NCI-H82 treated with DMSO at 0.1 percent for 48 hours (cell line): Measurements from ENCODE around the gene CKS1B.

Source experiments
- DNase-seq: peaks from one replicate; lab custom pipeline; 2025; ENCODE audit not compliant: unreplicated experiment; lab: John Stamatoyannopoulos, UW

The CKS1B gene

DNA sequence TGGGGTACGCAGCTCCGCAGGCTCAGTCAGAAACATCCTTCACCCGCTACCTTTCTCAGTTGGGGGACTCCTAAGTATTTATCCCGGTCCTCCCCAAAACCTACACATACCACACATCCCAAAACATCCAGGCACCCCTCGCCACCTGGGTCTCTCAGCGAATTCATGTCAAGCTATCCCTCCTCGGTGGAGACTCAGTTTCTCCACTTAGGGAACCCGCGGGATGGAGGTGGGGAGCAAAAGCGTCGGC lies 26.9 kb downstream of the CKS1B start:
- no peak for DNase-seq

DNA sequence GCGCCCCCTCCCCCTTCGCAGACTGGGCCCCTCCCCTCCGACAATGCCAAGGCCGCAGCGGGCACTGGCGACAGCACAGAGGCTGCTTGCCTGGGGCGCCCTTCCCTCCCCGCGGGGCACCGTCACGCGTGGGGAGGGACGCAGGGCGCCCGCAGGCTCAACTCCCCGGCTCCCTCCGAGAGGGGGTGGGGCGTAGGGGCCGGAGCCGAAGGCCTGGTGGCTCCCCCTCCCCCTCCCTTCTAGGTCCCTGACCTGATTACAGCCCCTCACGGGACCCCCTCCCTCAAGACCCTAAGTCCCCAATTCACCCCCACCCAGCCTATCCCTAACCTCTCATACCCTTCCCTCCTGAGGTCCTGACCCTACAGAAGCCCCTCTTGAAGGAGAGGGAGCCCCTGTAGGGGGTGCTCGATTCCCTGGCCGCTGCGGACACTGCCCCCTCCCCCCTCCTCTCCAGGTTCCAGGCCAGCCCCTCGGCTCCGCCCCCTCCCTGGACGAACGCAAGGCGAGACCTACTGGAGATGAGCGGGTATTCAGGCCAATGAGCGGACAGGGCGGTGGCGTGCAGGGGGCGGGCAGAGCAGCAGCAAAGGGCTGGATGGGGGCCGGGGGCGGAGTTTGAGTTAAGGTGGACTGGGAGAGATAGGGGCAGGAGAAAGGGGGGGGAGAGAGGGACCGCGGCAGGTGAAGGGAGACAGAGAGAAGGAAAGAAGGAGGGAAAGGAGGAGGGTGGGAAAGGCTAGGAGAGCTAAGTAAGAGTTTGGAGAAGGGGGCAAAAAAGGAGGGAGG lies 27.4 kb downstream of the CKS1B start:
- DNase-seq: peak; percentile 100

DNA sequence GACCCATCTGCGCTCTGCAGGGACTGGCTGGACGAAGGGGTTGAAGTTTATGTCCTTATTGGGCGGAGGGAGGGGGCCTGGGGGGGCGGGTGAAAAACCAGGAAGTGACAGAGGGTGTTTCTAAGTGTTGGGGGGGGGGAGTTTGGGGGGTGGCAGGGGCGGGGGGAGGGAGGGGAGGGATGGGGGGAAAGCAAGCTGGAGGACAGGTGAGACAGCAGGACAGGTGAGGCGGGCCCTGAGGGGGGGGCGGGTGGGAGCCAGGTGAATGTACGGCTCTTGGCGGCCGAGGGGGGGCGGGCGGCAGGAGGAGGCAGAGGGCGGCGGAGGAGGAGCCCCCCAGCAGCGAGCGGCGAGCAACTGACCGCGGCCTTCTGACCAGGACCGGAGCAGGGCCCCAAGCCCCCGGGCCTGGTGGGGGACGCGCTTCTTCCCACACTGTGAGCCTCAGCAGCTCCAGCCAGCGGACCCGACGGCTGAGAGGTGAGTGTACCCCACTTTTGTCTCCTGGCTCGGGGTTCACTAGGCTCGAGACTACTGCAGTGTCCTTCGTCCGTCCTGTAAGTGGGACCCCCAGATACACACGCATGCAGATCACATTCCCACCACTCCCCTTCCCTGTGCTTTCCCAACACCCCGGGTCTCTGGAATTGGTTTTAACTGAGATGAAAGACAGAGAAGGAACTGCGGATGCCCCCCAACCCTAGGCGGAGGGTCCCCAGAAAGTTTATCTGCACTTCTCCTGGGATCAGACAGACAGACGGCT lies 28.2 kb downstream of the CKS1B start, which contains the start of gene ZBTB7B:
TSS of gene ZBTB7B (plus strand) at position 339 of the 763 bp plus-strand sequence. CDS start 11,859 bp downstream, outside the sequence.
- DNase-seq: no peak

DNA sequence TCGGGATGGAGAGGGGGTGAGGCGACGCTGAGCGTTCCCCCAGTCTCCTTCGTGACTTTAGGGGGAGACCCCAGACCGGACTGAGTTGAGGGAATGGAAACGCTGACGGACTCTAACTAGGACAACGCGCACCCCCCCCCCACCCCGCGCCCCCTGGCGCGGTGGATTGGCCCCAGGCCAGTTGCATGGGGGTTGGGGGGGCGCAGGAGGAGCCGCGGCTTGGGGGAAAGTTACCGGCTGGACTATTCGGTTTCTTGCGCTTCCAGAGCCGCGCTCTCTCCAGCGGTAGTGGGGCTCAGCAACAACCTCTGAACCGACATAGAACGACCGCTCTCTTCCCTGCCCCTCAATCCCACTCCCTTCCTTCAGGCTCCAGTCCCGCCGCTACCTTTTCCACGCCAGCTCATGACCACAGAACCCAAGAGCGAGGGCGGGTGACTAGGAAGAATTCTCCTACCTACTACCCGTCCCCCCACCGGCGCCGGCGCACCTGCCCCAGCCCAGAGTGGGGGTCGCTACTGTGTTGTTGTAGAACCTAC lies 28.8 kb downstream of the CKS1B start:
- peak; percentile 26 for DNase-seq

DNA sequence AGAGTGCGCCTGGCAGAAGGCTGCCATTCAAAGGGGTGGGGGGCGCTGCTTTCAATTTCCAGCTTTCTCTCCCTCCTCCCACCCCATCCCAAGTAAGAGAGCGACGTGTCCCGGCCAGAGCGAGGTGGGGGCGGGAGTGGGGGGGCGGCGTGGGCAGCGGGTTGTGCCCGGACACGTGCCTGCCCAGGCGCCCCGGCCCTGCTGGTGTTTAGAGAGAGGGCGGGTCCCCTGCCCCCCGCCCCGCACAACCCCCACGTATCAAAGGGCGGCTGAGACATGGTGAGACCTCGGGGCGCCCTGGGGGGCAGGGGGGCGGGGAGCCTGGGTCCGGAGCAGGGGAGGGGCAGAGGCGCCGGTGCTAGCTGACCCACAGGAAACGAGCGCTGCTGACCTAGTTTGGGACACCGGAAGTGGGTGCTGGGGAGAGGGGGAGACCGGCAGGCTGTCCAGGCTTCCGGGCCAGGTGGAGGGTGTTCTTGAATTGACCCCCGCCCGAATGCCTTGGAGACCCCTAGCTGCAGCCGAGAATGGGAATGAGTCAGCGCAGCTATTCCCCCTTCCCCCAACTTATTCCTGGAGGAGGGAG lies 29.4 kb downstream of the CKS1B start:
- DNase-seq: no peak

DNA sequence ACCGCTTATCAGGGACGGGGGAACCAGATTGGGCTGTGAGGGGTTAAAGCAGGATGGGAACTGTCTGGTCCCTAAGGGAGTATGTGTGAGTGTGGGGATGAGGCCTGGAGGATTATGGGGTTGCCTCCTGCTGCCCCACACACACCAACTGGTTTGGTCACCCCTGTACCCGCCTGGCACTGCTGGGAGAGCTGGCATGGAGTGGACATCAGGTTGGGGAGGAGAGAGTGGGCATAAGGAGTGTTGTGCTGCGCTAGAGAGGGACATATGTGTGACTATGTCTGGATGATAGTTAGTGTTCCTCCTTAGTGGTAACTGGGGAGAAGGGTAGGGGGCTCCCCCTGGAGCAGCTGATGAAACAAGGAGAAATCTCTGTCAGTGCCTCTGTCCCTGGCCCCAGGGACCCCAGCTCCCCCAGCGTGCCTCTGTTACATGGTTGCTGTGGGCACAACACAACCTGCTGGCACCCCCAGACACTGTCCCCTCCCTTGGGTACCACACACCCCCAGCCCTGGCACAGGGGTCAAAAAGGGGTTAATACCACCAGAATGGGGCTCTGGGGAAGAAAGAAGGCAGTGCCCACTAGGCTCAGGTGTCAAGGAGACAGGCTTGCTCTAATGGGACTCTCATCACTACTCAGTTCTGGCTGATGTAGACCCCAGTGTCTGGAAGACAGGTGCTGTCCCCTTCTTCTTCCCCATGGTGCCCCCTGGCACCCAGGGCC lies 30.0 kb downstream of the CKS1B start:
- no peak for DNase-seq

DNA sequence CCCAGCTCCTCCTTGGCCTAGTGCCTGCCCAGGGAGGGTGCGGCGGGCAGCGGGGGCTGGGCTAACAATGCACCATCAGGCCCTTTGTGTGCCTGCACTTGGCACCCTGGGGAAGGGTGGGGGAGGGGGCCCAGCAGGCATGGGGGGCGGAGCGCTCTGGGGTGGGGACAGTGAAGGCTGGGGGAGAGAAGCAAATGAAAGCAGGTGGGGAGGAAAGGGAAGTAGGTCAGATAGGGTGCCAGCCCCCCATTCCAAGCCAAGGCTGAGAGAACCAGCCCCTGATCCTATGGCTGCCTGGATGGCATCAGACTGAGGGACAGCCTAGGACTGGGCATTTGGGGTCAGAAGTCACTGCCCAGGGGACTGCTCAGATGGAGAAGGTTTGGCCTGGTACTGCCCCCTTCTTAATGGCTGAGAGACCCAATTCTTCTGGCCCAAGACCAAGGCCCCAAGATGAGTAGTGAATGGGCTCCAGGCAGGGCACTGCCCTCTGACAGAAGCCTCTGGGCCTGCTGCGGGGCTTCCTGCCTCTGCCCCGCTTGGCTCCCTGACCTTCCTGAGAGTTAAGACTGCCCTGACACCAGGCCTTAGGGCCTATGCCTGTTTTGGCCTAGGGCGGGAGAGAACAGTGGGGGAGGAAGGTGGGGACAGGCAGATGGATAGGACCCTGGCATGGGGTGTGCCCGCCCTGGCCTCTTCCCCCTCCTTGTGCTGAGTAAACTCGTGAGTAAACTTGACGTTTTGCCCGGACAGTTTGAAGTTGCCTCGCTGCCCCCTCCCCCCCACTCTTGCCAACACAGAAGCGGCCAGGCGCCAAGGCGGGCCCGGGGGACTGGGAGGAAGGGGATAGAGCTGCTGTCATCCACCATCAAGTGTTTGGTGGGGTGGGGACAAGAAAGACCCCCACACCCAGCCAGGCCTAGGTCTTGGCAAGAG lies 30.9 kb downstream of the CKS1B start:
- no peak for DNase-seq

DNA sequence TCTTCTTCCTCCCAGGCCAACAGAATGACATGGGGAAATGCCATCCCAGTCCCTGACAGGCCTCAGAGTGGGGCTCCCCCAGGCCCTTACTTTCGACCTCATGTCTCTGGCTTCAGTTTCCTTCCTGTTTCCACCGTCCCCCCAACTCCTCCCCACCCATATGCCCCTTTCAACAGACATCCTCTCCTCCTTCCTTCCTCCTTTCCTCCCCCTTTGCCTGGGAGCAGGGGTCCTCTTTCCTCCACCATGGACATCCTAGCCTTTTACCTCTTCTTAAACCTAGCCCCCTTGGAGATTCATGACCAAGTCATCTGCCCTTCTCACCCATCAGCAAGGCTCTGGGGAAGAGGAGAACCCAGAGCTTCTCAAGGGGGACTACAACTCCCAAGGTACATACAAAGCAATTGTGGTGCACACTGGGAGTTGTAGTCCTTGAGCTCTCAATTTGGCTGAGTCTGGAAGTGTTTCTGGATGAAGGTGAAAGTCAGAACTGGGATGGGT lies 32.2 kb downstream of the CKS1B start:
- no peak for DNase-seq

DNA sequence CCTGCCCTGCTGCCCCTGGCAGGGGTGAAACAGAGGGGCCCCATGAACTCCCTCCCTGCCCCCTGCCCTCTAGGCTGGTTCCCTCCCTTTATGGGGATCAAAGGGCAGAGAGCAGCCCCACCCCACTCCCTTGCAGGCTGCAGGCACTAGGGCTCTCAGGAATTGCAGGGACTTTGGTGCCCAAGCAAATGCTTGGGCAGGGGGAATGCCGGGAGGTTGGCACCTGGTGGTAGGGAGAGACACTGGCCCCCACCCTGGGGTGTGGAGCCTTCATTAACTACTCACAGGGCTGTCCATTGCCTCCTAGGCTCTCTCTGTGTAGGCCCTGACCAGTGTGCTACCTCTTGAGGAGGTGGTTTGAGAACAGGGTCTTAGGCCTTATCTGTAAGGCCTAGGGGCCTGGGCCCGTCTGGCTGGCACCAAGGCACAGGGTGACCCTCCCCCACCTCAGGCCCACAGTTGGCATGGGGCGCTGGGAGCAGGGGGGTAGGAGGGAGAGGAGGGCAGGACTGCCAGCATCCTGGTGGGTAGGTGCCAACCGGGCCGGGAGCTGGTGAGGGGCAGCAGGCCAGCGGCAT lies 32.9 kb downstream of the CKS1B start:
- DNase-seq: no peak

DNA sequence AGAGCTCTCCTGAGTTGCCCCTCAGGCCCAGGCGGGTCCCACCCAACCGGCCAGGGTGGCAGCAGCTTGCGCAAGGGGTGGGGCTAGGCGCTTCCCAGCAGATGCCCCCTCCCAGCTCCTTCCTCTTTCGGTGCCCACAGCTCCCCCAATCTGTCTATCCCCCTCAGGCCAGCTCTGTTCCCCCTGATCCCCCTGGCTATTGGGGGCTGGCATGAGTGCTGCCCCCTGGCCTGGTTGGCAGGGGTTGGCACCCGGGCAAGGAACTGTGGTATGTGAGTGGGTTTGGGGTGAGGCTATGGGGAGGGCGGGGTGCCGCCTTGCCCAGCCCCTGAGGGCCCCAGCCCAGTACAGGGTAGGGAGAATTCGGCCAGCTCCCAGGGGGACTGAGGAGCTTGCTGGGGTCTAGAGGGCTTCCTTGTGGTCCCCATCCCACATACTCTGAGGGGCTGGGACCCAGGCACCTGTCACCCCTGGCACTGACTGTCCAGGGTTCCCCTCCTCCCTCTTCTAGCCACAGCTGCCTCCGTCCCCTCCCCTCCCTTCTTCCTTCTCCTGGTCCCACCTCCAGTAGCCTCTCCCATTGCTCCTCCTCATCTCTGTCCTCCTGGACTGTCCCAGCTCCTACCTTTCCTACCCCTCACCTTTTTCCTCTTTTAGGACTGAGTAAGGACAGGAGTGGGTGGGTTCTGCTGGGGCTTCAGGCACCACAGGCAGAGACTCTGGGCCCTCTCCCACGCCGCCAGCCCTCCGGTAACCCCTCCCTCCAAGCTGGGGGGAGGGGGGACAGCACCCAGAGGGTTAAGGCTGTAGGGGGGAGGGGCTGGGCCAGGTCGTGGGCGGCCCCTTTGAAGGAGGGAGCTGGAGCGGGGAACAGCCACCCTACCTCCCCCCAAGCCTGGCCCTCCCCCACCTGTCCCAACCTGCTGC lies 33.8 kb downstream of the CKS1B start:
- DNase-seq: no peak

DNA sequence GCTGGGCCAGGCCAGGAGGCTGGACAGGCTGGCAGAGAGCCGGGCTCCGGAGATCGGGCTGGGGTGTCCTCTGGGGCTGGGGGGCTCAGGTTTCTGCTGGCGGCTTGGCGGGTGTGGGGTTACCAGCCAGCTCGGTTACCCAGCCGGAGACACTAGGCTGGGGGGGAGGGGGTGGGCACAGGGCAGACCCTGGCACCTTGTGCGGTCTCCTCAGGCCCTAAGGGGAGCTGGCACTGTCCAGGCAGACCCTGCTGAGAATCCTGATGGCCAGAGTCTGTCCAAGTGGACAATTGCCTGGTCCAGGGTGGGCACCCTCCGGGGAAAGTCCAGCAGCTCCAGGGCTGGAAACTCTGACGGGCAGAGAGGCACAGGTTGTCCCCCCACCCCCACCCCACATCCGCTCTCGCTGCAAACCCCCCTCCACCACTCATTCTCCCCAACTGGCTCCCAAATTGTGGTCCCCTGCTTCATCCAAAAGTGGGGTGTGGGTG lies 34.8 kb downstream of the CKS1B start:
- no peak for DNase-seq

DNA sequence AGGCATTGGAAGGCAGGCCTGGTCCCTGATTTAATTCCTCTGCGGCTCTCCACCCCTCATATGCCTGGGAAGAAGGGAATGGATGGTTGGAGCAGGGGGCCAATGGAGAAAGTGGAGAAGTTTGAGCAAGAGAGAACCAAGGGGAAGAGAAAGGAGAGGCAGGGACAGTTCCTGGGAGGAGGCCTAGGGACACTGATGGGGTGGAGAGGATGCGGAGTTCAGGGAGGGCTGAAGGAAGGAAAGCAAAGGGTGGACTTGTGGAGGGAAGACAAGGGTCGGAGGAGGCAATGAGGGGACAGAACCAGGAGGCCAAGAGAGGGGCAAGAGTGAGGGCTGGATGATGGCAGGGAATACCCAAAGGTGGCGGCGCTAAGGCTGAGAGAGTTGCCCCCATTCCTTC lies 35.3 kb downstream of the CKS1B start:
- no peak for DNase-seq

DNA sequence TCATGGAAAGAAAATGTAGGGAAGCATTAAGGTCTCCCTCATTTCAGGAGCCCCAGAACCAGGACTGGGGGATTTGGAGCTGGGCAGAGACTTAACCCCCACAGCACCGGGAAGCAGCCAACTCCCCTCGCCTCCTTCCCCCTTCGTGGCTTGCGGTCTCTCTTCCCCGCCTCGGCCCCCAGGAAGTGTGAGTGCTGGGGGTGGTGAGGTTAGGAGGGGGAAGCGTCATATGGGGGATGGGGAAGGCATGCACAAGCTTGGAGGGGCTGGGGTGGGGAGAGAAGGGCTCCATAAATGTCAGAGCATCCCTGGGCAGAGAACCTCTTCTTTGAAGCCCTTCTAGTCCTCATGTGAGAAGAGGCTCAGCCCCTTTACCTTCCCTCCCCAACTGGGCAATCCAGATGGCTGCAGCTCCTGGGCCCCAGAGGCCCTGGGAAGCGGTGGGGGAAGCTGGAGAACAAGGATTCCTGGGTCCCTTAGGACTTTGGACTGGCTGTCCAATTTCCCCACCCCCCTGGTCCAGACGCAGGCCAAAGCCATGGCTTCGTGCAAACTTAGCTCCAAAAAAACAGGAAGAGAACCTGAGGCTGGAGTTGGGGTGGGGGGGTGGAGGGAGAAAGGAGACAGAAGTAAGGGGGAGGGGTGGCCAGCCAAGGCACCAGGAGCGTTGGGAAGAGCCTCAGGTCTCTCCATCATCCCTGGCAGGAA lies 35.9 kb downstream of the CKS1B start:
- no peak for DNase-seq

DNA sequence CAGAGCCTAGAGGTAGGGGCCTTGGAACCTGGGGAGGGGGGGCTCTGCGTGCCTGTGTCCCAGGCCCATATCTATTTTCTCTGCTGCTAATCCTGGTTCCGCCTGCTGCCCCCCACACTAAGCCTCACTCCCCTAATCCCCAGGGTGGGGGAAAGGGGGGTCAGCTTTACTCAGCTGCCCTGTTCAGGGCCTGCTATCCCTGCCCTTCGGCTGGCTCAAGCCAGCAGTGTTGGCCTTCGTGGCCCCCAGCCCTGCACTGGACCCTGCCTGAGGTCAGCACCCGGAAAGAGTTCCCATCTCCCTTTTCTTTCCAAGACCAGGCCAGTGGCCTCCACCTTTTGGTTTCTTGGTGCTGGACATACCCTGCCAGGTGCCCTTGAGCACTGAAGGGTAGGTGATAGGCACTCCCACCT lies 36.5 kb downstream of the CKS1B start:
- peak; percentile 56 for DNase-seq

DNA sequence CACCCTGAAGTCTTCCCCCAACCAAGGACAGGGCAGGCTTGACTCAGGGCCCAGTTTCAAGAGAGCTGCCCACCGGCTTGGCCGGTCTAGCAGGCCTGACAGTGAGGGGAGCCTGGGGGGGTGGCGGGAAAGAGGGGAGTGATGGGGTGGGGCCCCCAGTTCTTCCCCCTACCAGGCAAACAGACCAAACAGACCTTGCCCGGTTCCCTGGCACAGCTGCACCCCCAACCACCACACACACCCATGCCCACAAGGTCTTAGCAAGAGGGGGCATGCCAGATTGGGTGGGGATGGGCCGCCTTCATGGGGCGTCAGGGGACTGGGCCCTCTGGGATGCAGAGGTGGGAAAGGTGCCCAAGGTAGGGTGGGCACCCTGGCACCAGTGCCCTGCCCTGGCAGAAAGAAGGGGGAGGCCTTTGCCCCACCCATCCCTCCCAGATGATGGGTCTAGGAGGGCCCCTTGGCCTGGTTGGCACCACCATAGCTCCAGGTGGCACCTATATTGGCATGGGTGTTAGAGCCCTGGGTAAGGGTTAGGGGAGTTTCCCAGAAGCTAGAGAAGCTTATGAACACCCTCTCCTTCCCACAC lies 37.0 kb downstream of the CKS1B start:
- DNase-seq: no peak

DNA sequence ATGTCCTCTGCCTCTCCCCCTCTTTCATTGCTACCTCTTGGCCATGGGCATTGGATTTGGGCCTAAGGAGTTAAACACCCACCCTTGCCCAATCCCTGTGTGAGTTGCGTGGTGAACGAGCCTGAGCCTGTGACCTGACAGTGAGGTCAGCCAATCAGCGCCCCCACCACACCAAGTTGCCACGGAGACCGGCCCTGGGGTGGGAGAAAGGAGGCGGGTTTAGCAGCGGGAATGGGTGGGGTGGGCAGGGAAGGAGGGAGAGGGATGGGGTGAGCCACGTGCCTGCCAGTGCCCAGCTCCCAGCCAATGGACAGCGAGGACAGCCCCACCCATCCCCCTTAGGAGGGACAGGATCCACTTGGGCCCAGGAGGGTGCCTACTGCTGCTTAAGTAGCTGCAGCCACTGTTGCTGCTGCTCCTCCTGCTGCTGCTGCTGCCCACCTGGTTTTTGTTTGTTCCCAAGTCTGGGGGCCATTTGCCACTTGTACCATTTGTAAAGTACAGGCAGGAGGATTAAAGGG lies 37.6 kb downstream of the CKS1B start:
- DNase-seq: peak; percentile 98
